Erythroblast (primary cell): ENCODE results near the gene AATF.

Experiments used
- DNase-seq, 2 experiments: peaks; one replicate each; lab custom pipeline; 2025; lab: John Stamatoyannopoulos, UW
- GATA1 ChIP-seq: IDR thresholded peaks from 2 replicates; pipeline ENCODE4 v1.6.1; 2011; ENCODE audit warnings: low read depth, mild to moderate bottlenecking, control low read depth, low read length, moderate library complexity
- POLR2A ChIP-seq: IDR thresholded peaks from 2 replicates; pipeline ENCODE4 v1.6.1; 2011; ENCODE audit warnings: mild to moderate bottlenecking, low read length

AATF gene

DNA sequence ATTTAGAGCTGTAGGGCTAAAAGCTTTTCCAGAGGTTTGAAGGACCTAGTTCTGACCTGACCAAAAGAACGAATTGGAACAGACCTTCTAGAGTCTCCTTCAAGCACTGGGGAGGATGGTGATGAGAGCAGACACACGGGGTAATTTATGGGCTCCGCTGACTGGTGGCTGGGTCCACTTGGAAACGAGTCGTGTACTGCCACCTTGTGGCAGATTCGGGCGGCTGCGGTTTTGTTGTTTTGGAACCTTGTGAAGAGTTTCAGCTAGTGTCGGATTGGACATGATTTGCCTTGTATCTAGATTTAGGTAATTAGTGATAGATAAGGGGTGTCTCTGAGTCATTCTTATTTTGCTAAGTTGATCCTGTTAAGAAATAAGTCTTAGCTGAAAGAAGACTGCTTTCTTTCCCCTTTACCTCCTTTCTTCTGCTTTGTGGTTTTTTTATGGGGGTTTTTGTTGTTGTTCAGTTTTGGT, 98.9 kb downstream of the AATF start:
- no peak for TF ChIP-seq POLR2A
- TF ChIP-seq GATA1: no peak
- DNase-seq: peak; percentile 82 to 89

DNA sequence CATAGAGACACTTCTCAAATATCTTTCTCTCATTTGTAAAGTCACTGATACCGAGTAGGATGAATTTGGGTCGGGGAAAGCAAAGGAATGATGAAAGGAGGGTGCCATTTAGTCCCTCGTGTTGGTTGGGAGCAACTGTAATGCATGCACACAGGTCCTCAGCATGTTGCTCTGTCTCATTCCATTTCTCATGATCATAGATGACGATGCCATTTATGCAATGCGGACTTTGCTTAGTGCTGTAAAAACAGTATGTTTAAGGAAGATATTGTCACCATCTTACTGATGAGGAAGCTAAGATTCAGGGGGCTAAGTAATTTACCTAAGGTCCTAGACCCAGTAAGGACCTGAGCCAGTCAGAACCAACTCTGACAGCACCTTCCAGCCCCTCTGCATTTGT, 100.1 kb downstream of the AATF start:
- DNase-seq: no peak
- TF ChIP-seq GATA1: no peak
- no peak for TF ChIP-seq POLR2A

DNA sequence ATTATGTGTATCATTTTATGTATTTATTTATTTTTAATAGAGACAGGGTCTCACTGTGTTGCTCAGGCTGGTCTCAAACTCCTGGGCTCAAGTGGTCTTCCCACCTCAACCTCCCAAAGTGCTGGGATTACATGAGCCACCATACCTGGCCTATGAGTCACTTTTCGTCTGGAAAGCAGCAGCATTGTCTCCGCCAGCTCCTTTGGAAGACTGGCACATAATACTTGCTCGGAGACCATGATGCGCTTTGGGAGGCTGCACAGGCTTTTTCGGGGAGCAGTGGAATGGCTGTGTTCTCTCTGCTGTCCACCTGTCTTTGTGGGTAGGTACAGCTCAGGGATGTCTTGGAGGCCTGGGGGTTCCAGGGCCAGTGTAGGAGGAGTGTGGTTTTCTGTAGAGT, 102.2 kb downstream of the AATF start:
- no peak for TF ChIP-seq GATA1
- no peak for TF ChIP-seq POLR2A
- no peak for DNase-seq

DNA sequence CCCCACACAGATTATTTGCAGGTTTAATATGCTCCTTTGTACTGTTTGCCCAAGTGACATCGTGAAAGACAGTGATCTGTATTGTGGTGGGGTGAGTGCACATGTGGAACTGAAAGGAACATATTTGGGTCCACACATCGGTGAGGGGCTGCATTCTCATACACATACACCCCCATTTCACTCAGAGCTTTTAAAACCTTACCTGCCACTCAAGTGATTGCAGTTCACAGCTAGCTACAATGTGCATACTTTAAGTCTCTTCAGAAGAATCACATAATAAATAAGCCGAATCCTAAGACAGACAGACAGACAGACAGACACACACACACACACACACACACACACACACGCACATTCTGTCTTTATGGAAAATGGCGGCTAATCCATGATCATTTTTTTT, 102.6 kb downstream of the AATF start:
- DNase-seq: no peak
- TF ChIP-seq GATA1: no peak
- no peak for TF ChIP-seq POLR2A

DNA sequence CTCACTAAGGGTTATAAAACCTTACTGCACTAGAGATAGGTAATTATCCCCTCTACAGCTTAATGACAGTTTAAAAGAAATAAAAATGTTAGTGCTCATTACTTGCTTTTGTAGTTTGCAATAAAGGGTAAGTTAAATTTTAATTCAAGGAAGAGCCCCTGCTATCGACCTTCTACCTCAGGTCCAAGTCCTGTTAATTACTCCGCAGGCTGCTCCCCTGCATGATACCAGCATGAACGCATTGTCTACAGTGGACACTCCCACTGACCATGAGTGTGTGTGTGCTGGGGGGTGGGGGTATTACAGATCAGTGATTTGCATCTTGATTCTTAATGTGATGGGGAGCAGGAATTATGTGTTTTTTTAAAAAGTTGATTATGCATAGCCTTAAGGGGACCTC, 103.1 kb downstream of the AATF start:
- no peak for TF ChIP-seq GATA1
- no peak for TF ChIP-seq POLR2A
- no peak for DNase-seq

DNA sequence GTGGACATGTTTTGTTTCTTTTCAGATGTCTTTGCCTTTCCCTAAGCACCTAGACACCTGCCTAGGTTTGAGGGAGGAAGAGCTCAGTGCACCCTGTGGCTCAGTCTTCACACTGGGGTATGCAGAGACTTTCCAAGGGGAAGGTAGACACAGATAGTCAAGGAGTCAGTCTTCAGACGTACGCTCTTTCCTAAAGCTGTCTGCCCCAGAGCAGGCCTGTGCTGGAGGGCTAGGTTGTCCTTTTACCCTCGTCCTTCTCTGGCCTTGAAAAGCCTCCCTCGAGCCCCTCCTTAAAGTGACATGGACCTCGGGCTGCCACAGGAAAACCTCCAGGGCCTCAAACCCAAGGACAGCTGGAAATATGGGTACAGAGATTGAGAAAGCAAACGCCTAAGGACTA, 103.7 kb downstream of the AATF start:
- no peak for DNase-seq
- TF ChIP-seq GATA1 (no peak), POLR2A (no peak)

DNA sequence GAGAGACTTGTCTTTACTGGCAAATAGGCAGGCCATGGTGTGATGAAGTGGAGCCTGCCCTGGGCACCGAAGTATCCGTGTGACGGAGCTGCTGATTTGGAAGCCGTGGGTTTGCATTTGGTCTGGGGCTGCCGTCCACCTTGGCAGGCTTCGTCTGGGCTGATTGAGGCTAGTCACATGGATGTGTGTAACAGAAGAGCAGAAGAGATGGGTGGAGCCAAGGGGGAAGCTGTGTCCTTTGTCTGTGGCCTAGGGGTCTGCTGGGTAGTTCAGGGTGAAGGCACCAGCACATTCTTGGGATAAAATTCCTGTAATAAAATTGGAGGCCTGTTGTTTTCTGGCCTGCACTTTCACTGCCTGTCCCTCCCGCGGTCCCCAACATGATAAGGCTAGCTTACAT, 106.1 kb downstream of the AATF start:
- TF ChIP-seq GATA1 (no peak), POLR2A (no peak)
- no peak for DNase-seq

DNA sequence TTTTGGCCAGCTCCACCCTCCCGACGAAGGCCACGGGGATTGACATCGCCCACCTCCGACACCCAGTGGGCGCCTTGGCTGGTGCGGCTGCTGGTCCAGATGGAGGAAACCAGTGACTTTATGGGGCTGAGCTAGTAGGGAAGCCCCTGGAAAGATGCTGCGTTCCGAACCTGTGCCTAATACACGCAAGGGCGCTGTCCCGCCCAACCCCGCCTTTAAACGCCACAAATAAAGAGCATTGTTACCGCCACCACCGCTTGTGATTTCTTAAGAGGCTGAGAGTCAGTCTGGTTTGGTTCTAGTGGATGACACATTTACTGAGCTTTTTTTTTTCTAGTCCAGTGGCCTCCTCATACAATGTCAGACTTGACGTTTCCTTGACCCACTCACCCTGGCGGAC, 107.9 kb downstream of the AATF start:
- TF ChIP-seq GATA1 (no peak), POLR2A (no peak)
- no peak for DNase-seq

DNA sequence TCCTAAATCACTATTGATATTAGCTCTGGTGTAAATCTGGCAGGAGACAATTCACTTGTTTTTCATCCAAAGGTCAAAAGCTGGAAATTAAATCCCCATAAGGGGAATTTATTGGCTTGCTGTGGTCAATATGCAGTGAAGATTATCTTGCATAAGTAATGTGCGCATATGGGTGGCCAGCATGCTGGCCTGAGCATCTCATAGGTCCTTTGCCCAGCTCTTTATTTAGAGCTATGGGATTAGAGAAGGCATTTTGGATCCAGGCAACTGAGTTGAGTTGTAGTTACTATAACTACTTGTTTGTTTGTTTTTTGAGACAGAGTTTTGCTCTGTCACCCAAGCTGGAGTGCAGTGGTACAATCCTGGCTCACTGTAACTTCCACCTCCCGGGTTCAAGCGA, 110.7 kb downstream of the AATF start:
- no peak for DNase-seq
- TF ChIP-seq GATA1 (no peak), POLR2A (no peak)

DNA sequence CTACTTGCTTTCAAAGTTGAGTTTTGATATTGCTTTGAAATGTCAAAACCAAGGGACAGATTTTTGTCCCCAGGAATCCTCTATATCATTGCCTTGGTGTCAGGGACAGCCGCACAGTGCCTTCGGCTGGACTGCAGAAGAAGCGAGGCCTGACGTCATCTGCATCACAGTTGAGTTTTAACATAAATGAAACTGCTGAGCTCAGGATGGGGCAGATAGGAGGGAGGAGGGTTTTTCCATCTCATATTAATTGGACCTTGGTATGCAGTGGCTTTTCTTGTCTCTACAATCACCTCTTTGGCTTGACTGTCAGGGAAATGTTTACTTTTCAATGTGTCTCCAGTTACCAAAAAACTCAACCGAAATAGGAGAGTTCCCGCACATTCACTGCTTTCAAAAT, 111.3 kb downstream of the AATF start:
- no peak for TF ChIP-seq POLR2A
- TF ChIP-seq GATA1: no peak
- no peak for DNase-seq

DNA sequence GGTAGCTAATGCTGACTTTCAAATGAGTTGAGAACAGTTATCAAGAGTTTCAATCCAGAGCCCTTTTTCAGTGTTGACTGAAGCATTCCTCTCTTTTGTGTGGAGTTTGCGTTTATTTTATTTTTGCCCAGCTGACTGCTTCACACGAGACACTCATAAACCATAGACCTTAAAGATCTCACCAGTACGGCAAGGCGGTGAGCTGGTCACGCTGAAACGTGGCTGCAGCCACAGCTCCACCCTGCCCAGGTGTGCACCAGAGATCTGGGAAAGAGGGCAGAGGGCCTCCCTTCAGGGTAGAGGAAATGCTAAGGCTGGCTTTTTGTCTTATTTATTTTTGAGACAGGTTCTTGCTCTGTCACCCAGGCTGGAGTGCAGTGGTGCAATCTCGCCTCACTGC, 112.2 kb downstream of the AATF start:
- TF ChIP-seq GATA1 (no peak), POLR2A (no peak)
- DNase-seq: no peak

DNA sequence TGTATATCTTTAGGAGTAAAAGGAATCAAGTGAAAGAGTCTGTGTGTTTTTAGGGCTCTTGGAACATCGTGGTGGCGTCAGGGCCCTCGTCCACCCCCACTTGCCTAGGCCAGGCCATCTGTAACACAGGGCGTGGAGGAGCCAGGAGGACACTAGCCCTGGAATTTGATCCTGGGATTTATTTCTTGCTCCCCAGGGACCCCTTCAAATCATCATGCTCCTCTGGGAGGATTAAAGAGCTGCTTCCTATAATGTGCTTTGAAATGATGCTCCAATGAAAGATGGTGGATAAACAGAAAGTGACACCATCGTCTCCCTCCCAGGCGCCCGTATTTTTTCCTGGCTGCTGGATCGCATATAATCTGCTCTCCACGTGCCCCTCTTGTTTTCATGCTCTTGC, 113.3 kb downstream of the AATF start:
- DNase-seq: no peak
- TF ChIP-seq POLR2A (no peak), GATA1 (no peak)

DNA sequence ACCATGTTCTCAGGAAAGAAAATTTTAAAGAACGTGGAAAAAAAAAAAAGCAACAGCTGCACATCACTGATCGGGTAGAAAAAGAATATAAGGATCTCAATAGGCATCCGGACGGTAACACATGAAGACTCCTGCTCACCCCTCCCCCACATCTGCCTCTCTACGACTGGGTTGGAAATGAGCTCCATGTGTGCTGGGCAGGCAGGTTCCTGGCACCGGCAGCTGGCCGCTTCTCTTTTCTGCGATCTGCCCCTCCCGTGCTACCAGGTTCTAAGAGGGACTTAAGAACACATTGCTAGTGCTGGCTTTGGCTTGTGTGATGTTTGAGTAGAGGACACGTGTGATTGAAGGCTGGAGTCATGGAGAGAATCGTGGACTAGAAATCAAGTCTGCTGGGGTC, 115.5 kb downstream of the AATF start:
- TF ChIP-seq POLR2A: no peak
- no peak for TF ChIP-seq GATA1
- DNase-seq: no peak

DNA sequence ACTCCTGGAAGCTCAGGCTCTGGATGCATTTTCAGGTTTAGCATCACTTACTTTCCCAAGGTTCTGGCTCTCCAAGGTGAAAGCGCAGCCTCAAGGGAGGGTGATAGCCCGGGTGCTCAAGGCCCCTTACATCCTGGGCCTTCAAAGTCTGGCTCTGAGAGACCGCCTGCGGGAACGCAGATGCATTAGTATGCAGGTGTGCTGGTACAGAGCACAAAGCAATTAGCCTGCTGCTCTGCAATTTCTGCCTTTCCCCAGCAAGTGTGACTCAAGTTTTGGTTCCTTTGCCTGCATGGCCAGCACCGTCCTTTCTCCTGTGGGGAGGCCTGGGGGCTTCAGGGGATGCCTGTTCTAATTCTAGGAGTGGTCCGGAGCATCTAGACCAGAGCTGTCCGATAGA, 116.2 kb downstream of the AATF start:
- no peak for DNase-seq

DNA sequence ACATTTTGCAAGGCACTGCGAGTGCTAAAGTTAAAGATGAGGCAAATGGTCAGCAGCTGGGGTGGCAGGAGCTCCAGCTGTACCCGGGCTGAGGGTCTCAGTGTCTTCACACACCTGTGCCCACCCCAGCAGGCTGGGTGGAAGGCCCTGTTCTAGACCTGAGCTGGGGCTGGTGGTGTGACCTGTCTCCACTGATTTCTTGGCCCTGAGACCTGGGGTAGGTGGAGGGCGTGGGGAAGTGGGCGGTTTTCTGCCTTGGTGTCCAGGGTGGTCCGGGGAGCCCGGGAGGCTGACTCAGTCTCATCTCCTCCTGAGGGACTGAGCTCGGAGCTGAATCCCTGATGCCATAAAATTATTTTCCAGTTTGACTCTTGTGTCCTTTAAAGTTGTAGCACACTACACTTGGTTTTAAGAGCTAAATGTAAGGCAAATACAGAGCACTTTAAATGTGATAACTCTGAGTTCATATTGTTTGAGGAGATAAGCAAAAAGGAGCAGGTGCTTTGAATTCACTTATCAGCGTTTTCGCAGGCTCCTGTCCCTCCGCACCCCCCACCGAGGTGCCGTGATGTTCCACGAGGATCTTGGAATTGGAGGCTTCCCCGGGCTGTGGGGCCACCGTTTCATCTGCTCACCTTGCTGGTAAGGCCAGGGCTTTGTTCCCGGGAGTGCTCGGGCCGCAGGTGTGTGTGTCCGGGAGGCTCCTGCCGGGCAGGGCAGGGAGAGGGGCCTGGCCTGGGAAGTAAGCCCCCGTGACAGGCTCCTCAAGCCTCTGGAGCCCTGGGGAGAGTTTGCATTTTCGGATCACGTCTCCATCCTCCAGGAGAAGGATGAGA, 117.0 kb downstream of the AATF start:
- no peak for TF ChIP-seq GATA1
- TF ChIP-seq POLR2A: no peak
- DNase-seq: no peak

More for the DNA sequence above, 116.2 kb downstream of the AATF start:
- TF ChIP-seq POLR2A: no peak
- no peak for TF ChIP-seq GATA1
